Stimulated activated CD8-positive, alpha-beta memory T cell treated with anti-CD3 and anti-CD28 coated beads, Interleukin-4, amount 100 ng/mL, for 24 hours (primary cell): ENCODE results near the gene ITPK1.

Experiments
- DNase-seq: peaks from one replicate; pipeline ENCODE4 v3.0.0-alpha.2; 2020; ENCODE audit warnings: low read depth

ITPK1 gene

DNA sequence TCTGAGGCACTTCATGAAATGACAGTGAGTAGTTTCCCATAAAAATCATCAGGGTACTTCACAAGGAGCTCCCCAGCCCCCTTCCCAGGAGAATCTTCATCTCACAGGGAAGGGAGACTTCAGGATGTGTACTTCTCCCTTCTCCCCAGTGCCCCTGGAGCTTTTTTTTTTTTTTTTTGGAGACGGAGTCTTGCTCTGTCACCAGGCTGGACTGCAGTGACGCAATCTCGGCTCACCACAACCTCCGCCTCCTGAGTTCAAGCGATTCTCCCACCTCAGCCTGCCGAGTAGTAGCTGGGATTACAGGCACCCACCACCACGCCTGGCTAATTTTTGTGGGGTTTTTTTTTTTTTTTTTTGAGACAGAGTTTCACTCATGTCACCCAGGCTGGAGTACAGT, 10.4 kb downstream of the ITPK1 start:
- no peak for DNase-seq

DNA sequence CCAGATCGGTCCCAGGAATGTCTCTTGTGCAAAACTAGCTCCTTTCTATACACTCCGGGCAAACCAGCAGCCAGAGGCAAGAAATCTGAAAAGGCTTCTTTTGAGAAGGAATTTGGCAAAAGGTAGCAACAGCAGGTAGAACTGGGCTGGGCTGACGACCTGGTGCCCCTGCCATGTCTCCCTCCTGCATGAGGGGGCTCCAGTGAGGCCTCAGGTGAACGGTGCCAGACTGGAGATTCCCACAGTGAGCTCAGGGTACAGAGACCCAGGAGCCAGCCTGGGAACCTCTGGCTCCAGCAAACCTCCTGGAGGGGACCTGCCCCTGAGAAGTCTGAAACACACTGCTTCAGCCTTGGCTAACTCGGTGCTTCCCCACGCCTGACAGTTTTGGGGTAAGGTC, 10.8 kb downstream of the ITPK1 start:
- DNase-seq = no peak

DNA sequence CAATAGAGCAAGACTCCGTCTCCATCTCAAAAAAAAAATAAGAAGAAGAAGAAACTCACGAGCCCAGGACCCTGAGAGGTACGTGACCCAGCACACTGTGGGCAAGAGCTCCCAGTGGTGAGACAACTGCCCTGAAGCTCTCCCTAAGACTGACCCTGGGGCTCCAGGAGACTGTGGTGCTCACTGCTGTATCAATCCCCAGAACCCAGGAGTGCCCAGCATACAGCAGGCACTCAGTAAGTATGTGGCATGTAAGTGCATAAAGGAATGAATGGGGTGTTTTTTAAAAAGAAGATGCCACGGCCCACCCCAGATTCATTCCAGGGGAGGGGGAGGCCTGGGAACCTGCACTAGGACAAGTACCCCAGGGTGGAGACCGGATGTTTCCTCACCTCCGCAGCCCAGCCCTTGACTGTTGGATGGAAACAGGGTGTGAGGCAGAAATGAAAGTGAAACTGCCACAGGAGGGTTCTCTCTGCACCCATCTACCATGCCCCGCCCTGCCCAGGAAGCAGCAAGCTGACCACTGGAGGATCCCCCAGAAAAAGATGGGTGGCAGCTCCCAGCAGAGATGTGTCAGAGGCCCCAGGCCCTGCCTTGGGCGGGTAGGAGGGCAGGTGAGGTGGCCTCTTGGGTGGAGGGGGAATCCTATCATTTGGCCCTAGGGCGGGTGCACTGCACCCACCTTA, 12.2 kb downstream of the ITPK1 start:
- DNase-seq = peak; percentile 40

DNA sequence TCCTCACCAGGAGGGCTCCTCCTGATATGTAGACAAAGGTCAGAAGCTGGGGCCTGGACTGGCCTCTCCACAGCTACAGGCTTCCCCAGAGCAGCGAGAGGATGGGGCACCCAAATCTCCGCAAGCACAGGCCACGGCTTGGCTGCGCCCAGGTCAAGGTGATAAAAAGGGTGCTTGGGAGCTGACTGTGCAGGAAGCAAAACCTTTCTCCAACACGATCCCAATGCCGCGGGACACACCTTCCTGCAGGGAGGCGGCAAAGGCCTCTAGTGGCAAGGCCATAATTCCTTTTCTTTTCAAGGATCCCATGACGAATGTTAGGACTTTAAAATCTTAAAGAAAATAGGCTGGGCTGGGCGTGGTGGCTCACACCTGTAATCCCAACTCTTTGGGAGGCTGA, 13.6 kb downstream of the ITPK1 start:
- no peak for DNase-seq

DNA sequence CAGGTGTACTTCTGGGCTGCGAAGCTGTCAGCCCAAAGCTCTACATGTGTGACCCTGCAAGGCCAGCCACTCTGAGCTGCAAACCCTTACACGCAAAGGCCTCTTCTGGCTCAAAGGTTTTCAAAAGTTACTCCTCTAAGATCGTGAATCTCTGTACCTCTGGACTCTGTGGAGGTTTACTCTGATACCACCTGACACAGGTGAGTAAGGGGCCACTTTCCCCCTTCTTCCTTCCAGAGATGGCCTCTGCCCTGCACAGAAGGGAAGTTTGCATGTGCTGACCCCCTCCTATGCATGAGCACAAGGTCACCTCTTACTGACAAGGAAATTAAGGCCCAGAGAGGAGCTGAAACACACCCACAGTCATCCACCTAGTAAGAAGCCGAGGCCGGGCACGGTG, 14.5 kb downstream of the ITPK1 start:
- DNase-seq = no peak

DNA sequence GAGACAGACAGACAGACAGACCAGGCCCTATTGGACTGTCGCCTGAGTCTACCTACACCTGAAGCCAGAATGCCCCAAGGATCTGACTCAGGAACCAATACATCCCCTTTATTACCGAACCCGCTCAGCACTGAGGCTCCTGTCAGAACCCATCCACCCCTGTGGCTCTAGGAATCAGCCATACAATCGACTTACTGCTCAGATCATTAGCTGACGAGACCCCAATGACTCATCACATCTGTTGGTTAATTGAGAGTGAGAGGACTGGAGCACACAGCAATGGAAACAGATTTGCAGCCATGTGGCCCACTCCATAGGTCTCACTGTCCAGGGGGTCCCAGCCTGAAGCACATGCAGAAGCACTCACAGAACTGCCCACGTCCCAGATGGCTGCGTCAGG, 15.2 kb downstream of the ITPK1 start:
- DNase-seq = no peak

DNA sequence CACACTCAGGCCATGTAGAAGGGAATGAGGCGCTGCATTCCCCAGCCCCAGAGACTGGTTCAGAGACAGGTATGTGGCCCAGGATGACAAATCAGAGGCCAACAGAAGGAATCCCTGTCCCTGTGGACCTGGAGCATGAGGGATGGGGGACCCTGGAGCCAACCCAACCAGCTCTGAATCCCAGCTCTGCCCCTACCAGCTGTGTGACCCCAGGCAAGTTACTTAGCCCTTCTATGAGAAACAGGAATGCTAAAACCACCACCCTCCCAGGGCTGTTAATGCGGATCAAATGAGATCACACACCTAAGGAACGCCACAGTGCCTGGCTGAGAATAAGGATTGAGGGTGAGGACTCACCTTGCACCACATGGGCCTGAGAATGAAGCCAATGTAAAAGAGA, 15.6 kb downstream of the ITPK1 start:
- DNase-seq = no peak

DNA sequence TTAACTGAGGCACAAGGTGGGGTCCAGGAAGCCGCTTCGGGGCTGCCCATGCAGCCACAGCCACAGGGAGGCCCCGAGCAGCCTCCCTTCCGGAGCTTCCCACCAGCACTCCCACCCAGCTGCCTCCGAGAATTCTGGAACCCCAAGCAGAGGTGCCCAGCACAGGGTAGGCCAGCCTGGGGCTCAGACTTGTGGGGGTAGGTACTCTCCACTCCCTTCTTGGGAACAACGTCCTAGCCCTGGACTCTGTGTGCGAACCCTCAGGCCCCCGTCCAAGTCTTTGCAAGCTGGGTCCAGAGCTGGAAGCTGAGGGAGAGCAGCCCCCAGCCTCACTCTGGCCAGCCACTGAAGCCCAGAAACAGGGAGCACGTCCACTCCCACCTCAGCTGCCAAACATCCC, 16.1 kb downstream of the ITPK1 start:
- DNase-seq = no peak

DNA sequence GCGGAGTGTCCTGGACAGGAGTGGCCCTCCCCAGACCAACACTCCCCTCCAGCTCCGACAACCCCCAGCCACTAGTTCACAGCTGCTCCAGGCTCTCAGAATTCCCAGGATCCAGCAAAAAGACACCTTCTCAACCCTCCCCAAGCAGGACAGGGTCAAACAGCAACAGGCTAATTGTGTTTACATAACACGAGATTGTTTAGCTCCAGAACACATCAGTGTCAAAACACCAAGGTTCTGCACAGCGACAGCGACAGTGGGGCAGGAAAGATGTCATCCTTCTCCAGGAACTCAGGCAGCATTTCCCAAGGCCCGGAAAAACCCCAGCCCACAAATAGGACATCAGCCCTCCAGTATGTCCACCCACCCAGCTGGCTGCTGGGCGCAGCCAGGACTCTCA, 16.5 kb downstream of the ITPK1 start:
- DNase-seq = no peak

DNA sequence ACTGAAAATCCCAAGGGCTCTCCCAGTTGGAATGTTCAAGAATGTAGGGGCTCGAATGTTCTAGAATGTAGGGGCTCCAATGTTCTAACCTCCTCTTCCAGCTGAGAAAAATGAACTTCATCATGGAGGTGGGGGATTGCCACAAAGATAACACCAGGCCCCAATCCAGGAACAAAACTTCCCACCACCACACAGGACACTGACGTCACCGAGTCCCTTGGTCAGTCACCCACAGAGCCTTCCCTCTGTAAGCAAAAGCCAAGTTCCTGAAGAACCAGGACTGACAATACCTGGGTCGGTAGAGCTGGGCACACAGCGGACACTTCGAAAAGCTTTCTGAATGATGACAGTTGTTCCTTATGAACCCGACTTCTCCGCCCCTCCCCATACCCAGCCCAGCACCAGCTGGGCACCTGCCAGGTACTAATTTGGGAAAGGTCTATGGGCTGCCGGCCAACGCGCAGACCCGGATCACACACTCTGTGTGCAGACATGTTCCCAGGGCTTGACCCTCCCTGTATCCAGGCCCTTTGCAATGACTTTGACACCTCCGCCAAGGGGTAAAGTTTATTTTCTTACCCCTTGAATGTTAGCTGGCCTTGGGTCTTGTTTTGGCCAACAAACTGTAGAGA, 18.9 kb downstream of the ITPK1 start:
- no peak for DNase-seq

DNA sequence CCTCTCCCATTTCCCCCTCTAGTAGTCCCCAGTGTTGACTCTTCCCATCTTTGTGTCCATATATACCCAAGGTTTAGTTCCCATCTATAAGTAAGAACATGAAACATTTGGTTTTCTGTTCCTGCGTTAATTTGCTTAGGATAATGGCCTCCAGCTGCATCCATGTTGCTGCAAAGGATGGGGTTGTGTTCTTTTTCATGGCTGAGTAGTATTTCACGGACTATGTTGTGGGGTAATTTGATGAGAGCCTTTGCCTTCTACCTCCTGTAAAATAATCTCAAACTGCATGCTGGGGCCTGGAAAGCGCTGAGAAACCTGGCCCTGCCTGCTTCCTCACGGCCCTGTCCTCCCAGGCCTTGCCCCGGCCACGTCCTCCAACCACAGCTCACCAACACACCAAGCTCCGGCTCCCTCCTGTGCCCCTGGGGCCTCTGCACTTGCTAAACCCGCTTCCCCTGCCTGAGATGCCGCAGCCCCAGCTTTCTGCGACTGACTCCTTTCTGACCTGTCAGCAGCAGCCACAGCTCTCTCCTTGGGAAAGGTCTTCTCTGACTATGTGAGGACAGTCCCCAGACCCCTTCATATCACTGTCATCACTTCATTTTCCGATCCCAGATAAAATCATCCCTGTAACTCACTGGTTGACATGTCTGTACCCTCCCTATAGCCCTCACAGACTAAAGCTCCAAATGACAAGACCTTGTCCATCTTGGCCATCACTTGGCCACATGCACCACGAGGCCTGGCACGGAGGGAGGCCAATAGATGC, 19.8 kb downstream of the ITPK1 start:
- DNase-seq = no peak

DNA sequence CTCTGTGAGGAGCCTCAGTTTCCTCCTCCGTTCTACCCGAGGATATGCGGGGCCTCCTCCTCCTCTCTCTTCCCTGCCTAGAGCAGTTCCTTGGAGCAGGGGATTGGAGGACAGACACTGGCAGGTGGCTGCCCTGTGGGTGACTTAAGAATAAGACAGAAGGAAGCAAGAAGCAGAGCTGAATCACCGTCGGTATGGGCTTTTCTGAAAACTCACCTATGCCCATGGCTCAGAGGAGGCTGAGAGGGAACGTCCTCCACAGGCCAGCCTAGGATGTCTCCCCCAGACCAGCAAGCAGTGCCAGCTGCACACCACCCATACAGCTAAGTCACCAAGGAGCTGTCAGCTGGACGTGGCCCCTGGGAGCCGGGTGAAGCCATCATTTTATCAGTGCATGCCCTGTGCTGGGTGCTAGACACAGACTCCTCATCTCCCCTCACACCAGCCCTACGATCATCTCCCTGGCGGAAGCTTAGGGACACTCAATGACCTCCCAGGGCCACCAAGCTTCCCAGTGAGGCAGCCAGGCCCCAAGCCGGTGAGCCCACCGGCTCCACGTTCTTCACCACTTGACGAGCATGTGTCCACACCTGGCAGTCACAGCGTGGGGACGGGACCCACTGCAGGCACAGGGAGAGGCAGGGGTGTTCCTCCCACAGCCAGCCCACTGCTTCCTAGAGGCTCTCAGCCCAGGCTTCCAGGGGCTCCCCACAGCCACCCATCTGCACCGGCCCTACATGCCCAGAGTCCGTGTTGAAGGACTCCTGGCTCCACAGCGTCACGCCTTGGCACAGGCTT, 21.4 kb downstream of the ITPK1 start:
- DNase-seq = no peak

DNA sequence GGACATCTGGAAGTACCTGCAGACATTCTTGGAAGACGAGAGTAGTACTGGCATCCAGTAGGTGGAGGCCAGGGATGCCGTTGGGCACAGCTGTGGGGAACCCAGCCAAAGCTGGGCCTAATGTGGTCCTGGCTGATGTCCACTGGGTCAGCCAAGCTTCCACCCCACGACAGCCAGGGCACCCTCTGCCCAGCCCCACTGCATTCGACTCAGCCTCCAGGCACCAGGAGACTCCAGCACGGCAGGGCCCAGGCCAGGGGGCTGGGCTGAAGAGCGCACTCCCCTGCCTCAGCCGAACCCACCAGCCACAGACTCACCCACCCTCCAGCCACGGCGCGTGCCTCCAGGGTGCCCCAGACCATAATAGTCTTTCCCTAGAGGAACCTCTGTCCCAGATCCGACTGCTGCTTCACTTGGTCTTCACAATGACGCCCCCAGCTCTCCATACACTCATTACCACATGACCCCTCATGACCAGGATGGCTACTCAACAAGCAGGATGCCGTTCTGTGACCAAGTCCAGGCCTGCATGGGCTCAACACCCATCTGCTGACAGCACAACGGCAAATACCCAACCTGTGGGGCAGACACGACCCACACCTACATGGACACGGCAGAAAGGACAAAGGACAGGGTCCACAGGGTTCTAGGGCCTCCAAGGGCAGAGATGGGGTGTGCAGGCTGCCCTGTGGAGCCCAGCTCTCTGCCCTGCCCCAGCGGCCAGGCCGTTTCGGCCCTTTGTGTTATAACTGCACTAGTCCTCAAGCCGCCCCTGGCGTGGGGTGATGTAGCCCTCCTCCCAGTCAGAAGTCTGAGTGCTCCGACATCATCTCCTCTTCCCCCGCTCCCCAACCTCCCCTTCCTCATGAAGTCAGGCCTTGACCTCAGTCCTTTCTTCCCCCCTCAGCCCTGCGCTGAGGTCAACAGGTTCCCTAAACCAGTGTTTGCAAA, 22.8 kb downstream of the ITPK1 start:
- DNase-seq = no peak

DNA sequence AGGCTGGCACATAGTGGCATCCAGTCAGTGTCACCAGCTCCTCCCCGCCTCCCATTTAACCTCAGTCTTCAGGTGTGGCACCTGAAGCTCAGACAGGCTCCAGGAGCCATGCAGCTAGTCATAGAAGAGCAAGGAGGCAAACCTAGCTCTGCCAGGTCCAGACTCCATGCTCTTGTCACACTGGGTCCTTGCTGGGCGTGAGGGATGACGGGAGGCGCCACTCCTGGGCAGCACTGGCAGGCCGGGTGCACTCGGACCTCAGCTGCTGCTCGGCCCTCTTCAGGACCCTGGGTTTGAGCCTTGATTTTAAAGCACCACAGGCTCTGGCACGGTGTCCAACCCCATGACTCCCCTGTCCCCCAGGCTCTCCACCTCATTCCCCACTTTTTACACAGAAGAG, 24.1 kb downstream of the ITPK1 start:
- no peak for DNase-seq

DNA sequence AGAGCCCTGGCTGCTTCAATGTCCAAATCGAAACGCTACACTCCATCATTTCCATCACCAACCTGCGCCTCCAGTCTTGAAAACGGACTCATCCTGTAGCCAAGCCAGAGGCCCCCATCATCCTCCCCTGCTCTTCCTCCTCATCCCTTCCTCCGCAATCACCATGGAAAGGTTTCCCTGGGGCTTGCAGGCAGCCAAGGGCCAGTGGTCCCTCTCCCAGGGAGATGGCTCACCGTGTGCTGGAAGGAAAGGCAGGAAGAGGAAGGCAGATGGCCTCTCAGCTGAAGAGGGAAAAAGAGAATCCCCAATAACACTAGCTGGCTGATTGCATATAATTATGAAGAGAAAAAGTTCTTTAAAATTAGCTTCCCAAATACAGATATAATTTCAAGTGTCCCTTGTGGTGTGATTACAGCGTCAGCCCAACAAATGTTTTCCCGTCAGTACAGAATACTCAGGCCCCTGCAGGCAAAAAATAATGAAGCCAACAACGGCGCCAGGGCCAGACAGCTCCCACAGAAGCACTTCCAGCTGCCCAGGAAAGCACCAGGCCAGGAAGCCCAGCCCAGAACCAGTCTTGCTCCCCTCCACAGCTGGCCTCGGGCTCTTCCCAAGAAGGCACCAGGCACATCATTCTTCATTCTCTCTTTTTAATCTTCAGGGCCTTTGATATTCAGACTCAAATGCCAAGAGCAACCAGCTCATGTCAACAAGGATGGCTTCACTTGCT, 24.7 kb downstream of the ITPK1 start:
- DNase-seq = no peak

DNA sequence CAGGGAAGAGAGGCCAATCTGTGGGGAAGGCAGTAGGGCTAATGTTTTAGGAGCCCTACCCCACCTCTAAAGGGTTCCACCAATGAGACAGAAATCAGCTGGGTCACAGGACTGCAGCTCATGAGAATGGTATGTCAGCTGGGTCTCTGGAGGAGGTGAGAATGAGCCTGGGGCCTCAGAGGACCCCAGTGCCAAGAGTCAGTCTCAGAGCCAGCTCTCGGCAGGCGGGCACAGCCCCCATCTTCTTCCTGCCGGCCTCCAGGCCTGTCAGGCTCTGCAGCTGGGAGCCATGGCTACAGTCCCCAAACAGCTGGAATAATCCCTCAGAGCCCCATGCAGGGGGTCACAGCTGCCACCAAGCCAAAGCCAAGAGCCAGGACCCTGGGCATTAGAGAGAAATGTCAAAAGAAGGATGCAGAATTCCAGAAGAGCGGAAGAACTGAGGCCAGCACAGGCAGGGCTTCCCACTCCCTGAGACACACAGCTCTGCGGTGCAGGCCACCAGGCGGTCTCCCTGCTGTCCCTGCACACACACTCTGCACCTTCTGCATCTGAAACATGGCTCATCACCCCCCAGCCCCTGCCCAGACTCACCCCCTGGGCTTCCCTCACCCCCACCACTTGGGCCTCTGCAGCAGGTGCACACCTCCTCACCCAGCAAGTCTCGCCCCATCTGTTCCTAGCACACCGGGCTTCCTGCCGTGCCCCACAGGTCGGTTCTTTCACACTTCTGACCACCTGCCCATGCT, 26.0 kb downstream of the ITPK1 start:
- no peak for DNase-seq

DNA sequence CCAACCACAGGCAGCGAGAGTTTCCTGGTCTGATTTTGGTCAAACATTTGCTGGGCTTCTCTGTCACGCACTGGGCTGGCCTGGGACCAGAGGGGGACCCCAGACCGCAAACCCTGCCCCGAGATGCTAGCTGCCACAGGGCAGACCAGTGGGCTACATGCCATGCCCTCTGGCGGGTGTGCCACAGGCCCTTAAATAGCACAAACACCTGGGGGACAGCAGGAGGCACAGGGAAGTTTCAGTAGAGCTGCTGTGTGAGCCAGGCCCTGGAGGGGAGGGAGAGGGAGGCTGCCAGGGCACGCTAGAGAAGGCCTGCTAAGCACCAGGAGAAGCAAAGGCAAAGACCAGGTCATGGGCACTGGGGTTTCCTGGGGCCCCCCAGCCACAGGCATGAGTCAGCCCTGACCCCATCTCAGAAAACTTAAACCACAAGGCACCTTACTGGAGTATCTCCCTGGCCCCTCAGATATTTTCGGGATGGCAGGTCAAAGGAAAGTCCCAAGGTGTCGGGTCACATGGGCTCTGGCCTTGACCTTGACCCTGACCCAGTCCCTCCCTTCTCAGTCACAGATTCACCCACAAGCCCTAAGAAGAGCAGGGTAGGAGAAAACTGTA, 29.2 kb downstream of the ITPK1 start:
- no peak for DNase-seq

DNA sequence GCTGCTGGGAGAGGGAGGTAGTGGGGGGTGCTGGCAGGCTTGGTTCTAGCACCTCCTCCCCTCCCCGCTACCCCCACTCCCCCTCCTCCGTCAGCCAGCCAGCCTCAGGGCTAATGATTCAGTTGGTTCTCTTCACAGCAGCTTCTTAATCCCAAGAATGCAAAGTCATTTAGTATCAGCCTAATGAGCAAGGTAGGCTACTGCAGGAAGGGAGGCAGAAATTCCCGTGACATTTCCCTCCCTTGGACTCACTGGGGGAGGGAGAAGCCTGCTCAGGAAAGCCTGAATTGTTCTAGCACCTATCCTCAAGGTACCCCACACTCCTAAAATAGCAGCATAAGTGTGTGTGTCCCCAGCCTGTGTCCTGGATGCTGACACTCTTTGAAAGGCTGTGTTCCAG, 29.8 kb downstream of the ITPK1 start:
- no peak for DNase-seq
